ENCODE measurements around the gene SLC39A11.

The SLC39A11 gene

GRCh38 chr17:72890711-72891110 is 201.8 kb downstream of the SLC39A11 start:
- no peak for DNase-seq (ENCODE audit: extremely low spot score)
- TF ChIP-seq FOXM1 (IDR thresholded peaks at IDR 0.05; ENCODE audit: borderline replicate concordance) (no peak), FOXA1 (IDR thresholded peaks at IDR 0.05) (no peak), TARDBP (IDR thresholded peaks at IDR 0.05) (no peak), SP1 (IDR thresholded peaks at IDR 0.05) (no peak), SUZ12 (IDR thresholded peaks at IDR 0.05) (no peak), ZNF384 (IDR thresholded peaks at IDR 0.05) (no peak), ARNT (IDR thresholded peaks at IDR 0.05) (no peak), L3MBTL2 (conservative IDR thresholded peaks at IDR 0.05) (no peak), LEF1 (IDR thresholded peaks at IDR 0.05; ENCODE audit: borderline replicate concordance) (no peak), ELF4 (IDR thresholded peaks at IDR 0.05) (no peak), CTBP1 (IDR thresholded peaks at IDR 0.05; ENCODE audit: borderline replicate concordance) (no peak), NFRKB (IDR thresholded peaks at IDR 0.05) (no peak), BHLHE40 (IDR thresholded peaks at IDR 0.05; ENCODE audit: borderline replicate concordance) (no peak), HDGF (IDR thresholded peaks at IDR 0.05; ENCODE audit: borderline replicate concordance) (no peak)
- TF ChIP-seq, protein P1, sequence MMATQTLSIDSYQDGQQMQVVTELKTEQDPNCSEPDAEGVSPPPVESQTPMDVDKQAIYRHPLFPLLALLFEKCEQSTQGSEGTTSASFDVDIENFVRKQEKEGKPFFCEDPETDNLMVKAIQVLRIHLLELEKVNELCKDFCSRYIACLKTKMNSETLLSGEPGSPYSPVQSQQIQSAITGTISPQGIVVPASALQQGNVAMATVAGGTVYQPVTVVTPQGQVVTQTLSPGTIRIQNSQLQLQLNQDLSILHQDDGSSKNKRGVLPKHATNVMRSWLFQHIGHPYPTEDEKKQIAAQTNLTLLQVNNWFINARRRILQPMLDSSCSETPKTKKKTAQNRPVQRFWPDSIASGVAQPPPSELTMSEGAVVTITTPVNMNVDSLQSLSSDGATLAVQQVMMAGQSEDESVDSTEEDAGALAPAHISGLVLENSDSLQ (IDR thresholded peaks at IDR 0.05): no peak
- ChIA-PET POLR2A (no interaction called here), CTCF (no interaction called here)

DNA sequence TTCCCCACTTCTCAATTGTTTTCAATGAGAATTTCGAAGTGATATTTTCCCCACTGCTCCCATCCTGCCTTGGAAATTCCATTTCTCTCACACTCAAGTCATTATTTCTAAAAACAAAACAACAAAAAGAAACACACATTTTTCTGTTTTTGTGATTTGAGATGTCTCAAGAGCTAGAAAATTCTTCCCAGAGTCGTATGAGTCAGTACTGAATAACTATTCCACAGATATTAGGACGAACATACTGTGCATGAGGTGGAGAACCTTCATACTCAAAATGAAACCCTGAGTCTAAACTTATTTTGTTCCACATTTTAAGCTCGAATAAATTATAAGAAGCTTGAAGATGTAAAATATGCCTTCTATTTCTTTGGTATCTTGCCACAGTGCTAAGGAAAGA is 204.6 kb downstream of the SLC39A11 start:
- no peak for TF ChIP-seq NFRKB (IDR thresholded peaks at IDR 0.05)
- no peak for TF ChIP-seq FOXA1 (IDR thresholded peaks at IDR 0.05)
- no peak for TF ChIP-seq BHLHE40 (IDR thresholded peaks at IDR 0.05; ENCODE audit: borderline replicate concordance)
- TF ChIP-seq, protein P1 (IDR thresholded peaks at IDR 0.05): no peak
- ChIA-PET CTCF (no interaction called here), POLR2A (no interaction called here)
- DNase-seq (ENCODE audit: extremely low spot score): no peak

DNA sequence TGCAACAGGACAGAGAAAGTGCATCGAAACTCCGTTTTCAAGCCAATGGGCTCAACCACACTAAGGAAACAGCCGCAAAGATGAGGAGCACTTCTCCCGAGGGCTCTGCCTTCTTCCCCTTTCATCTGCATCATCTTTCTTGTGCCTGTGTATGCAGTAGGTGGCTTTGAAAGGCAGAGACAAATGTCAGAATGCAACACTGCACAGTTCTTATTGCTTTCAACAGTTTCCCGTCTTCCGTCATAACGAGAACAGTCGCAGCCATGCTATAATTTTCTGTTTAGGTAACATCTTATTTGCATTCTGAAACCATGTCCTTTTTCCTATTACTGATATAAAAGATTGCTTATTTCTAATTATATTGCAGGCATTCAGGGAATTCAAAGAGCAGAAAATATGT is 205.2 kb downstream of the SLC39A11 start:
- CTCF ChIA-PET: no interaction called here
- no peak for DNase-seq (ENCODE audit: extremely low spot score)
- POLR2A ChIA-PET: no interaction called here
- TF ChIP-seq ZNF384 (IDR thresholded peaks at IDR 0.05): no peak
- TF ChIP-seq FOXK2 (IDR thresholded peaks at IDR 0.05): no peak
- TF ChIP-seq TARDBP (IDR thresholded peaks at IDR 0.05): no peak
- no peak for TF ChIP-seq FOXA1 (IDR thresholded peaks at IDR 0.05)
- TF ChIP-seq HDGF (IDR thresholded peaks at IDR 0.05; ENCODE audit: borderline replicate concordance): no peak

DNA sequence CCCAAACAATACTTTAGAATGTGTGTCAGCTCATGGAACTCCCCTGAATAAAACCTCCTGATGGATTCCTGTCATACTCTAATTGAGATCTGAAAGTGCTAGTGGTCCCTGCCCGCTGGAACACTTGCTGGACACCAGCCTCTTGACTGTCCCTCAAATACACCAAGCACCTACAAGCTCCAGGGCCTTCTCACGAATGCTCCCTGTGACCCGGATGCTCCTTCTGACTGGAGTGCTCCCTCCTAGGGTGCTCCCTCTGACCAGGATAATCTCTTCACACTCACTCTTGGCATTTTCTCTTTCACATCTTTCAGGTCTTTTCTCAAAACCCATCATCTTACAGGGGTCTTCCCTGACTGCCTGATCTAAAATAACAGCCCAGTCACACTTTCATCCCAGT is 205.9 kb downstream of the SLC39A11 start:
- CTCF ChIA-PET: no interaction called here
- TF ChIP-seq BHLHE40 (IDR thresholded peaks at IDR 0.05; ENCODE audit: borderline replicate concordance): no peak
- TF ChIP-seq SUZ12 (IDR thresholded peaks at IDR 0.05): no peak
- TF ChIP-seq TARDBP (IDR thresholded peaks at IDR 0.05): no peak
- no peak for TF ChIP-seq ARNT (IDR thresholded peaks at IDR 0.05)
- no peak for TF ChIP-seq HDGF (IDR thresholded peaks at IDR 0.05; ENCODE audit: borderline replicate concordance)
- no peak for TF ChIP-seq ZNF384 (IDR thresholded peaks at IDR 0.05)
- no peak for TF ChIP-seq SP1 (IDR thresholded peaks at IDR 0.05)
- no peak for TF ChIP-seq FOXM1 (IDR thresholded peaks at IDR 0.05; ENCODE audit: borderline replicate concordance)
- no peak for TF ChIP-seq L3MBTL2 (conservative IDR thresholded peaks at IDR 0.05)
- TF ChIP-seq NFRKB (IDR thresholded peaks at IDR 0.05): no peak
- no peak for TF ChIP-seq ELF4 (IDR thresholded peaks at IDR 0.05)
- no peak for TF ChIP-seq LEF1 (IDR thresholded peaks at IDR 0.05; ENCODE audit: borderline replicate concordance)
- TF ChIP-seq, protein P1 (IDR thresholded peaks at IDR 0.05): no peak
- TF ChIP-seq CTBP1 (IDR thresholded peaks at IDR 0.05; ENCODE audit: borderline replicate concordance): no peak
- TF ChIP-seq FOXK2 (IDR thresholded peaks at IDR 0.05): no peak
- TF ChIP-seq FOXA1 (IDR thresholded peaks at IDR 0.05): no peak
- POLR2A ChIA-PET: no interaction called here
- DNase-seq (ENCODE audit: extremely low spot score): no peak

DNA sequence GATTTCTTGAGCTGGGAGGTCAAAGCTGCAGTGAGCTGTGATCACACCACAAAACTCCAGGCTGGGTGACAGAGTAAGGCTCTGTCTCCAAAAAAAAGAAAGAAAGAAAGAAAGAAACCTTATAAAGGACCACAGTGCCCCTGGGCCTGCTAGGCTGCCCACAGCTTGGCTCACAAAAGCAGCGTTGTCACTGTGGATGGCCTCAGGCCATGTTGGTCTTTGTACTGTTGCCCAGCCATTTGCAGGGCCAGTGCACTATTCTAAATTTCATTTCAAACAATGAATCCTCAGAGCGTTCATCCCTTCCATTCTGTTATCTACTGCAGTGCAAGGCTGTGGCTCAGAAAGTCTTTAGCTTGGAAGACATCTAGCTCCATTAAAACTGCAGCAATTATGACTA is 208.4 kb downstream of the SLC39A11 start:
- ChIA-PET CTCF (no interaction called here), POLR2A (no interaction called here)
- DNase-seq (ENCODE audit: extremely low spot score): no peak

More for the DNA sequence above, 208.4 kb downstream of the SLC39A11 start:
- TF ChIP-seq HDGF (IDR thresholded peaks at IDR 0.05; ENCODE audit: borderline replicate concordance) (no peak), SUZ12 (IDR thresholded peaks at IDR 0.05) (no peak), TARDBP (IDR thresholded peaks at IDR 0.05) (no peak), FOXM1 (IDR thresholded peaks at IDR 0.05; ENCODE audit: borderline replicate concordance) (no peak), ARNT (IDR thresholded peaks at IDR 0.05) (no peak), FOXA1 (IDR thresholded peaks at IDR 0.05) (no peak), FOXK2 (IDR thresholded peaks at IDR 0.05) (no peak), L3MBTL2 (conservative IDR thresholded peaks at IDR 0.05) (no peak), BHLHE40 (IDR thresholded peaks at IDR 0.05; ENCODE audit: borderline replicate concordance) (no peak), SP1 (IDR thresholded peaks at IDR 0.05) (no peak), NFRKB (IDR thresholded peaks at IDR 0.05) (no peak), ZNF384 (IDR thresholded peaks at IDR 0.05) (no peak), ELF4 (IDR thresholded peaks at IDR 0.05) (no peak), CTBP1 (IDR thresholded peaks at IDR 0.05; ENCODE audit: borderline replicate concordance) (no peak), LEF1 (IDR thresholded peaks at IDR 0.05; ENCODE audit: borderline replicate concordance) (no peak)
- TF ChIP-seq, protein P1 (IDR thresholded peaks at IDR 0.05): no peak
